GM21360 (cell line): Measurements from ENCODE around the gene NCKAP5.

Experiments used
- ATAC-seq: cut with Tn5 transposase; IDR thresholded peaks from one replicate; pipeline ENCODE4 v1.9.1; 2021; ENCODE audit warnings: mild to moderate bottlenecking, moderate library complexity; ENCODE audit not compliant: unreplicated experiment

Gene NCKAP5

GRCh38 chr2:132793532-132793931, 774.7 kb downstream of the NCKAP5 start:
- ATAC-seq: no peak

GRCh38 chr2:132790207-132790785, 778.0 kb downstream of the NCKAP5 start:
- ATAC-seq: no peak

- no peak for ATAC-seq
Observed at GRCh38 chr2:132789066-132789465, 779.2 kb downstream of the NCKAP5 start.

- no peak for ATAC-seq
Observed at GRCh38 chr2:132788310-132788838, 779.9 kb downstream of the NCKAP5 start.

- no peak for ATAC-seq
Observed at GRCh38 chr2:132783883-132784282, 784.4 kb downstream of the NCKAP5 start.

GRCh38 chr2:132782176-132782783, 786.0 kb downstream of the NCKAP5 start:
- ATAC-seq: no peak

- ATAC-seq: no peak
Observed at GRCh38 chr2:132780651-132781050, 787.6 kb downstream of the NCKAP5 start.

GRCh38 chr2:132779206-132779721, 789.0 kb downstream of the NCKAP5 start:
- ATAC-seq: no peak

- ATAC-seq: no peak
Observed at GRCh38 chr2:132776287-132776686, 792.0 kb downstream of the NCKAP5 start.

- ATAC-seq: no peak
Observed at GRCh38 chr2:132774189-132774588, 794.1 kb downstream of the NCKAP5 start.

- no peak for ATAC-seq
Observed at GRCh38 chr2:132773331-132773730, 794.9 kb downstream of the NCKAP5 start.

GRCh38 chr2:132772340-132772739, 795.9 kb downstream of the NCKAP5 start:
- no peak for ATAC-seq

- no peak for ATAC-seq
Observed at GRCh38 chr2:132766573-132766972, 801.7 kb downstream of the NCKAP5 start.

- ATAC-seq: no peak
Observed at GRCh38 chr2:132761437-132761836, 806.8 kb downstream of the NCKAP5 start.

- no peak for ATAC-seq
Observed at GRCh38 chr2:132760971-132761370, 807.3 kb downstream of the NCKAP5 start.

- peak; percentile 65 for ATAC-seq
Observed at GRCh38 chr2:132760405-132760804, 807.9 kb downstream of the NCKAP5 start.

- ATAC-seq: no peak
Observed at GRCh38 chr2:132758995-132759394, 809.3 kb downstream of the NCKAP5 start.

GRCh38 chr2:132757676-132758075, 810.6 kb downstream of the NCKAP5 start:
- no peak for ATAC-seq

- no peak for ATAC-seq
Observed at GRCh38 chr2:132757002-132757589, 811.2 kb downstream of the NCKAP5 start.

- ATAC-seq: no peak
Observed at GRCh38 chr2:132754867-132755472, 813.3 kb downstream of the NCKAP5 start.

- no peak for ATAC-seq
Observed at GRCh38 chr2:132754392-132754791, 813.9 kb downstream of the NCKAP5 start.
